ENCODE results near the gene H6PD.

The H6PD gene

GRCh38 chr1:9278585-9279153 is 44.1 kb downstream of the H6PD start:
- no peak for DNase-seq (ENCODE audit: low spot score)

DNA sequence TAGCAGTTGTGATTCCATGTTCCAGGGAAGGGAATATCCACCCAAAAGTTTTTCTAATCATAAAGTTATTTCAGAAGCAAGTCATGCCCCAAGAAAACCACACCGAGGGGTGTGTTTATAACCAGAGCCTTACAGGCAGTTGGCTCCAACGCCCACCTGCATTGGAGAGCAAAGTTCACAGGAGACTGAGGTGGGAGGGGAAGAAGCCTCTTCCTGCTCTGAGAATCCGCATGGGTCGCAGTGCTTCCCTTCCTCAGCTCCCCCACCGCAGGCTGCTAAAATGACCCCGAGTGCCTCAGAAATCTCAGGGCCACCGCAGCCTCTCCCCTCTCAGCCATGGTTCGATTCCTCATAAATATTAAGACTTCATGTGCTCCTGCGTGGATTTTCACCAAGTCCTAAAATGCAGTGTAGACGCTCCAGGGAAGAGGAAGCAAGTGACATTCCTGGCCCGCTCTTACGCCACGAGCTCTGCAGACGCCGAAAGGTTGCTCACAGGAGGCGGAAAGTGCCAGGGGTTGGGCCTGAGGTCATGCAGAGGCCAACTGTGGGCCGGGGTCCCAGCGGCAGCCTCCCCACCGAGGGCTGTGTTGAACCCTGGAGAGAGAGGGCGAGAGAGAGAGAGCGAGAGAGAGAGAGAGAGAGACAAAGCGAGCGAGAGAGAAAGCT is 44.7 kb downstream of the H6PD start:
- no peak for DNase-seq (ENCODE audit: low spot score)

GRCh38 chr1:9280015-9280860 is 45.7 kb downstream of the H6PD start:
- no peak for DNase-seq (ENCODE audit: low spot score)

DNA sequence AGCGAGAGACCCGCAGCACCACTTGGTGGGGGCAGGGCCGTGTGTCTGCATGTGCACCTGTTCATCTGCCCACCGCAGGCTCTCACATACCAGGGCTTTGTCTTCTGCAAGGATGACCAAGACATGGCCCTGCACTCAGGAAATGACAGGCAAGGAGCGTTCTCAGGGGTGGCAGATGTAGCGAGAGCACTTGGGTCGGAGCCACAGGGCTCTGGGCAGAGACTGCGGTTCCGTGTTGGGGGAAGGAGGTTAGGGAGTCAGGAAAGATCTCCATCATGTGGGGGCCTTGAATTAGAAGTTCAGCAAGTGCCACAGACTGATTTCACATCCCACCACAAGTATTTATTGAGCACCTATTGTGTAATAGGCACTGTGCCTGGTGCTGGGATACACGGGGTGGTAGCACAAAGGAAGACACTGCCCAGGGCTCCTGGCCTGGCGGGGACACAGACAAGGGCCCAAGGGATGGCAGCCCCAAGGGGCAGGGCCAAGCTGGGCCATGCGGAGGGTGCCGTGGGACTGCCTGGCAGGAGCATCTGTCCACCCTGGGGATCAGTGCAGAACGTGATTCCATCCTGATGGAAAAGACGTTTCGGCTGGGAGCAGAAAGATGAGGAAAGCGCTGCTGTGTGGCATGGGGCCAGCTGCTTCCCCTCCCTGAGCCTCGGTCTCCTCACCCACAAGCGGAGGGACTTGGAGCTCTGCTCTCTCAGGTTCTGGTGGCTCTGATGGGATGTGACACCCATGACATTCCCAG is 46.7 kb downstream of the H6PD start:
- no peak for DNase-seq (ENCODE audit: low spot score)

DNA sequence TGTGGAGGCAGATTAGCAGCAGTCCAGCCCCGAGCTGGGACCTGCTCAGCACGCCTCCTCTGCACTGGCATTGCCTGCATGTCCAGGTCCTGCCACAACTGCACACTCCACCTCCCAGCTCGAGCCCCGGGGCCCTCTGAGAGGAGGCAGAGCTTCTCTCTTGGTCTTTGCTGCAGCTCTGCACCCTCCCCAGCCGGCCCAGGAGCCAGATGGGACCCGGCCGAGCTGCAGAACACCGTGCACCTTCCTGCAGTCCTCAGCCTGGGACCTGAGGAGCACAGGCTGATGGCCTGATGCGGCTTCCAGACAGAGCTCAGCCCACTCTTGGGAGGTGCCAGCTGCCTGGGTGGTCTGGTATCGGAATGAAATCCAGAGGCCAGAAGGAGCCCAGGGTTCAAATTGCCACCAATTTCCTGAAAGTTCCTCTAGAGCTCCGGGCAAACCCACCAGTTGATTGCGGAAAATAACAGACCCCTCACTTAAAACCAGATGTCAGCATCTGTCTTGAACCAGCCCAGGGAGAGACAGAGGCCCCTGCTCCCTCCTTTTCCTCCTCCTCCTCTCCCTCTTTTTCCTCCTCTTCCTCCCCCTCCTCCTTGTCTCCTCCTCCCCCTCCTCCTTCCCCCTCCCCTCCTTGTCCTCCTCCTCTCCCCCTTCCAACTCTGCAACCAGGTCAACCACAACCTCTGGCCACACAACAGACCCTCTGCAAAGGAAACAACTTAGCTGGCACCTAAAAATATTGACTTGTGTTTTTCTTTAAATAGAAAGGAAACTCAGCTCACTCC is 47.5 kb downstream of the H6PD start:
- DNase-seq (ENCODE audit: low spot score): no peak

- DNase-seq (ENCODE audit: low spot score): no peak
Measured at GRCh38 chr1:9282696-9282955, 48.1 kb downstream of the H6PD start.

- no peak for DNase-seq (ENCODE audit: low spot score)
Measured at GRCh38 chr1:9284061-9284460, 49.5 kb downstream of the H6PD start.

- no peak for DNase-seq (ENCODE audit: low spot score)
Measured at GRCh38 chr1:9286556-9286955, 52.0 kb downstream of the H6PD start.

DNA sequence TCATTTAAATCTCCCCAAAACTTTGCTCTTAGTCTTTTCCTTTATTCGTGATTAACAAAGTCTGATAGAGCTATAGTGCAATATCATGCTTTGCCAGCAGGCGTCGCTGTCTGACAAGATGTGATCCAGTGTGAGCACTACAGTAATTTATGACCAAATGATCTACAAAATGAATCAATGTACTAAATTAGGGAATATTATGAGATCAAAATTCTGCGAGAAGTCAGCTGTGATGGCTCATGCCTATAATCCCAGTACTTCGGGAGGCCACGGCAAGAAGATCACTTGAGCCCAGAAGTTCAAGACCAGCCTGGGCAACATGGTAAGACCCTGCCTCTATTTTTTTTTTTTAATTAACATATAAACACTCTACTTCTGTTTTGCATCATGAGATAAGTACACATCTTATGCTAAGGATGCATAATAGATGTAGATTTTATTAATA is 54.5 kb downstream of the H6PD start:
- no peak for DNase-seq (ENCODE audit: low spot score)

DNA sequence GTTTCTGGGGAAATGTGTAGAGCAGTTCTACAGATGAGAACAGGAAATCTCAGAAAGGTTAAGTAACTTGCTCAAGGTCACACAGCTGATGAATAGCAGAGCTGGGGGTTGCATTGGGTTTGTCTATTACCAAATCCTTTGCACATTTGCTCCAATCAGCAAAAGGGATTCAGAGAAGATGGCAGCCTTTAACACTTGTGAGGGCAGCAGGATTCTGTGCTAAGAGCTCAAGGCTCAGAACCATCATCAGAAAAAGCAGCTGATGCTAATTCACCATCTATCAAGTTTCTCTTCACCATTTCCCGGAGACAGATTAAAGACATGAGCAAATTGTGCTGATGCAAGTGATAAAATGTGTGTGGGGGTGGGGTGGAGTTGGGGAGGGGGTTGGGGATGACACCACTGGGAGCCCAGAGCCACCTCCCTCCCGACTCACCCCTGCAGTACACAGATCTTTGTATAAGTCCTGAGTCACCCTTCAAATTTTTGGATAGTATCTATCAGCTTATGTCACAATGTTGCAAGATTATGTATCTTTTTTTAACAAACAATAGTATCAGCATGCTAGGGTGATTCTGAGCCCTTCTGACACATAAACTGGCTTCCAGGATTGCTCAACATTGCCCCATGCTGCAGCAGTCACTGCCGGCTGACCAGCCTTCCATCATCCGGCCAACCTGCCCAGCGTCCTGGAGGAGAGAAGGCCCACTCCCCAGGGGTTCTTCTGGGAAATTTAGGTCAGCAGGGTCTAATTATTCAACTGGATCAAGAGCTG is 55.3 kb downstream of the H6PD start:
- no peak for DNase-seq (ENCODE audit: low spot score)

DNA sequence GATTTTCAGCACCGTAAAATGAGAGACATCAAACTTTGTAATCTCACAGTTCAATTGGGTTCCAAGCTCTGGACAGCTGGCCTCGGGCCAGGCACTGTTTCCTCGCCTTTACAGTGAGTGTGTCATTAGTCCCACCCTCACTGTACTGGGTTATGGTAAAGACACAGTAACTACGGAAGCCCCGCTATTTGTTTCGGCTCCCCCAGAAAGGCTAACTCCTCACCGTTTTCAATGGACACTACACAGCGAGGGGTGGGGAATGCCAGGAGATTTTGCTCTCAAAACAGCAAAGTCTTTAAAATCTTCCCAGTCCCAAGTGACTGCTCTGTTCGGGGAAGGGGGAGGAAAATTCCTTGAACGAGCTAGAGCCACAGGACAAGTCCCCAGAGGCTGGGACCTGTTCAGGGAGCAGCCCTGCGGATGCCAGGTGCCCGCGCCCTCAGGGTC is 57.4 kb downstream of the H6PD start:
- peak; percentile 21 for DNase-seq (ENCODE audit: low spot score)

- DNase-seq (ENCODE audit: low spot score): peak; percentile 76
Measured at GRCh38 chr1:9292361-9293240, 58.0 kb downstream of the H6PD start, which contains the start of gene SPSB1. Gene SPSB1, plus strand, starts transcription at chr1:9292894. Its CDS starts 62,998 bp downstream, at chr1:9355892.

- no peak for DNase-seq (ENCODE audit: low spot score)
Measured at GRCh38 chr1:9293241-9293532, 58.6 kb downstream of the H6PD start.

DNA sequence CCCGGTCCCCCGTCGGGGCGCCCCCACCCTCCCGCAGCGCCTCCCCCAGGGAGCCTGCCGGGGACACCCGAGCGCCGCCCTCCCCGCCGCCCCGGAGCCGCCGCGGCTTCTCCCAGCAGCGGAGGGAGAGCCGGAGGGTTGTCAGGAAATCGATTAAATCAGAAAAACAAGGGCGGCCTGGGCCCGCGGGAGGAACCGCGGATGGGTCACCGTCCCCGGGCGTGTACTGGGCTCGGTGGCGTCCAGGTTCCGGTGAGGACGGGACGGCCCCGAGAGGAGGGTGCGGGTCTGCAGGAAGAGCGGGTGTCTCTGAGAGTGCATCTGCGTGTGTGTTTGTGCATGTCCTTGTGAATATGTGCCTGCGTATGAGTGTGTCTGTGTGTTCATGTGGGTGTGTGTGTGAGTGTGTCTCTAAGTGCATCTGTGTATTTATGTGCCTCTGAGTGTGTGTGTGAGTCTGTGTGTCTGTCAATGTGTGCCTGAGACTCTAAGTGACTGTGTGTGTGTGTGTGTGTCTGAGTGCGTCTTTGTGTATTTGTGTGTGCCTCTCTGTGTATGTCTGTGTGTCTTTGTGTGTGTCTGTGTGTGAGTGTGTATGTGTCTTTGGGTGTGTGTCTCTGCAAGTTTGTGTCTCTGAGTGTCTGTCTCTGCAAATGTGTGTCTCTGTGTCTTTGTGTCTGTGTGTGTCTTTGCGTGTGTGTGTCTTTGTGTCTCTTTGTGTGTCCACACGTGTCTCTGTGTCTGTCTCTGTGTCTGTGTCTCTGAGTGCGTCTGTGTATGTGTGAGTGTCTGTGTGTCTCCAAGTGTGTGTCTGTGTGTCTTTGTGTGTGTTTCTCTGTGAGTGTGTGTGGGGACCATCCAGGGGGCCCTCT is 59.2 kb downstream of the H6PD start:
- no peak for DNase-seq (ENCODE audit: low spot score)

DNA sequence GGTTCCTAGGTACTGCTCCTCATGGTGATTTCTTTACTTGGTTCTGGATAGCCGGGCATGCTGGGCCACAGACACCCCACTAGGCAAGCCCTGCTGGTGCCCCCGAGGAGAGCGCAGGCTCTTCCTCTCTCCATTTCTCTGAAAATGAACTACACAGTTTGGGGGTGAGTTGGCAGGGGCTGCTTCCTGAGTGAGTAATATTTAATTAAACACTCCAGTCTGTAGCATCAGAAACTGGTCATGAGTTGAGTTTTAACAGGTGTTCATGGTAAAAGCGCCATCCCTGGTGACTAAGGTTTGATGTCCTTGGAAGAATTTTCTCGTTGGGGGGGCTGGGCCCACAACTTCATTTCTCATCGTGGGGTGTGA is 59.8 kb downstream of the H6PD start:
- no peak for DNase-seq (ENCODE audit: low spot score)

DNA sequence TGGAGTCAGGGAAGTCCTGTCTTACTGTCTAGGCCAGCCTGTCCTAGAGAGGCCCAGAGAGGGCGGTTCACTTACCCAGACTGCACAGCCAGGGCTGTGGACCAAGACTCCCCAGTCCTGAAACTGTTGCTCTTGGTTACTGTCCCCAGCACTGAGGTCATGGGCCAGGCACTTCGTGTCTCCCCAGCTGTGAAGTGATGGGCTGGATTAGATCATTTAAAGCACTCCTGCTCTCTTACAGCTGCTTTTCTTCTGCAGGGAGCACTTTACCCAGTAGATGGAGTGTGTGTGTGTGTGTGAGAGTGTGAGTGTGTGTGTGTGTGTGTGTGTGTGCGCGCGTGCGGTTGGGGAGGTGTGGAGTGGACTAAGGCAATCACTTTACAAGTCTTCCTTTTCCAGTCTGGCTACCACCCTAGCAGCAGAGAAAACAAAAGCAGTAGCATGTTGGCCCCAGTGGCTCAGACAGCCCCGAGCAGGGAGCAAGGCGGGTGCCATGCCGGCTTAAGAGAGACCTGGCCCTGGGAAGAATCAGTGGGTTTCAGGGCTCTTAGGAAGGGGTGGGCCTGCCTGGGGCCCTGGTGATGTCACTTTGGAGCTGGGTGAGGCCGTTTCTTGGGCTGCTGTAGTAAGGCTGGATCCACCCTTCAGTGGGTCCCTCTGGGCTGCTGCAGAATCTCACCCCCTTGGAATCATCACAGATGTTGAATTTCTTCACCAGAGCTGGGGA is 60.5 kb downstream of the H6PD start:
- DNase-seq (ENCODE audit: low spot score): peak; percentile 45

GRCh38 chr1:9295884-9296283 is 61.3 kb downstream of the H6PD start:
- DNase-seq (ENCODE audit: low spot score): no peak

DNA sequence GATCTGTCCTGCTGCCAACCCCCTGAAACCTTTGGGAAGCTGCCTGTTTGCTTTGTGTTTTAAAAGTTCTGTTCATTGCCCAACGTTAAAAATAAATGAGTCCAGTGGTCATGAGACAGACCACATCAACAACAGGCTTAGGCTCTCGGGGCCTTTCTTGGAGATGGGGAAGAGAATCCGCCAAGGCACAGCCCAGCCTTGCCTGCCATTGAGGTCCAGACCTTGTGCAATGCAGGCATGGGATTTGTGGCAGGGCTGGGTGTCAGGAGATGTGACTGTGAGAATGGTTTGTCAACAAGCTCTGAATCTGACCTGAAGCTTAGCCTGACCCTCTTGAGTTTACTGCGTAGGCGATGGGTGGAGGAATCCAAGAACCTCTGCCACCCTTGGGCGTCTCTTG is 62.3 kb downstream of the H6PD start:
- no peak for DNase-seq (ENCODE audit: low spot score)
